Activated naive CD8-positive, alpha-beta T cell treated with anti-CD3 and anti-CD28 coated beads for 36 hours (primary cell): ENCODE results near the gene CFAP410. TPM values are rescaled to one million over a fixed set of nuclear protein-coding genes. Genes with fewer than 3 reads are reported as not detected.
A peak's percentile ranks its signal among the peaks of the same experiment; 100 is the strongest.
"Not testable (repeated sequence)": the region's sequence is repeated elsewhere in the genome, so short reads cannot be mapped to it uniquely, and the experiment has no call there.

Source experiments
- DNase-seq: peaks from one replicate; pipeline ENCODE4 v3.0.0; 2021
- H3K27ac Mint-ChIP-seq: one replicate; pipeline ENCODE4 v1.8.0; 2022; ENCODE audit warnings: mild to moderate bottlenecking, moderate library complexity, mixed read lengths
- H3K27me3 Mint-ChIP-seq: one replicate; pipeline ENCODE4 v1.8.0; 2022; ENCODE audit warnings: mild to moderate bottlenecking, mixed read lengths
- H3K36me3 Mint-ChIP-seq: one replicate; pipeline ENCODE4 v1.8.0; 2021; ENCODE audit warnings: mild to moderate bottlenecking, mixed read lengths
- H3K4me1 Mint-ChIP-seq: one replicate; pipeline ENCODE4 v1.8.0; 2021; ENCODE audit warnings: mixed read lengths
- H3K4me3 Mint-ChIP-seq: one replicate; pipeline ENCODE4 v1.8.0; 2022; ENCODE audit warnings: mild to moderate bottlenecking, moderate library complexity, mixed read lengths
- H3K9me3 Mint-ChIP-seq: one replicate; pipeline ENCODE4 v1.8.0; 2022; ENCODE audit warnings: mixed read lengths
- total RNA-seq, 2 experiments: library from RNA; stranded (reverse); gene quantifications; one replicate each; pipeline ENCODE4 v1.2.3, GENCODE V29; 2021

CFAP410 gene
- total RNA-seq, 2 experiments from 2014 or later, result 14.0 to 14.8 TPM

GRCh38 chr21:44349416-44349846 is 10.2 kb upstream of the CFAP410 start:
- H3K4me1 Mint-ChIP-seq, result peaks cover 28% of the 10 kb centered on the region
- H3K4me3 Mint-ChIP-seq, result no peak overlapping the region
- H3K36me3 Mint-ChIP-seq, result no peaks in the 10 kb centered on the region
- no peak for DNase-seq
- peaks cover 20% of the 10 kb centered on the region for H3K27me3 Mint-ChIP-seq
- H3K9me3 Mint-ChIP-seq, result no peaks in the 10 kb centered on the region
- no peak overlapping the region for H3K27ac Mint-ChIP-seq

DNA sequence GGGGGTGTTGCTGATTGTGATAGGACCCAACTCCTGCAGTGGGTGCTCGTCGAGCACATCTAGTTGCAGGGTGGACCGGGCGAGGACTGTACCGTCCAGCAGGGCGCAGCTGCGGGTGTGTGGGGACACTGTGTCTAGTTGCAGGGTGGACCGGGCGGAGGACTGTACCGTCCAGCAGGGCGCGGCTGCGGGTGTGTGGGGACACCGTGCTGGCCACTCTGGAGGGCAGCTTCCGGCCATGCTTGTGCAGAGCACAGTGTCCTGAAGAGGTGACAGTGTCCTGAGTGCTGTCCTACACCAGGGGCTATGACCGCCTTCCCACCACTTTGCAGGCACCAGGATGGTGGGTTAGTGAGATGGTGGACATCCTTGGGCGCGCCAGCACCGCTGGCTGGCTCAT is 9.7 kb upstream of the CFAP410 start:
- Mint-ChIP-seq H3K4me3 (no peak overlapping the region), H3K27ac (no peak overlapping the region), H3K4me1 (peaks cover 22% of the 10 kb centered on the region), H3K36me3 (no peaks in the 10 kb centered on the region), H3K27me3 (peaks cover 20% of the 10 kb centered on the region), H3K9me3 (no peaks in the 10 kb centered on the region)
- no peak for DNase-seq

- Mint-ChIP-seq H3K36me3 (no peaks in the 10 kb centered on the region), H3K9me3 (no peaks in the 10 kb centered on the region), H3K27me3 (peaks cover 20% of the 10 kb centered on the region), H3K4me3 (no peak overlapping the region), H3K4me1 (peaks cover 13% of the 10 kb centered on the region), H3K27ac (no peak overlapping the region)
- DNase-seq, result no peak
Observed at GRCh38 chr21:44347911-44348451, 8.8 kb upstream of the CFAP410 start.

GRCh38 chr21:44345495-44345894 is 6.3 kb upstream of the CFAP410 start:
- H3K4me1 Mint-ChIP-seq, result peaks cover 6% of the 10 kb centered on the region
- H3K27me3 Mint-ChIP-seq, result peaks cover 11% of the 10 kb centered on the region
- no peak overlapping the region for H3K4me3 Mint-ChIP-seq
- H3K9me3 Mint-ChIP-seq, result no peaks in the 10 kb centered on the region
- no peak for DNase-seq
- no peak overlapping the region for H3K27ac Mint-ChIP-seq
- H3K36me3 Mint-ChIP-seq, result no peaks in the 10 kb centered on the region

DNA sequence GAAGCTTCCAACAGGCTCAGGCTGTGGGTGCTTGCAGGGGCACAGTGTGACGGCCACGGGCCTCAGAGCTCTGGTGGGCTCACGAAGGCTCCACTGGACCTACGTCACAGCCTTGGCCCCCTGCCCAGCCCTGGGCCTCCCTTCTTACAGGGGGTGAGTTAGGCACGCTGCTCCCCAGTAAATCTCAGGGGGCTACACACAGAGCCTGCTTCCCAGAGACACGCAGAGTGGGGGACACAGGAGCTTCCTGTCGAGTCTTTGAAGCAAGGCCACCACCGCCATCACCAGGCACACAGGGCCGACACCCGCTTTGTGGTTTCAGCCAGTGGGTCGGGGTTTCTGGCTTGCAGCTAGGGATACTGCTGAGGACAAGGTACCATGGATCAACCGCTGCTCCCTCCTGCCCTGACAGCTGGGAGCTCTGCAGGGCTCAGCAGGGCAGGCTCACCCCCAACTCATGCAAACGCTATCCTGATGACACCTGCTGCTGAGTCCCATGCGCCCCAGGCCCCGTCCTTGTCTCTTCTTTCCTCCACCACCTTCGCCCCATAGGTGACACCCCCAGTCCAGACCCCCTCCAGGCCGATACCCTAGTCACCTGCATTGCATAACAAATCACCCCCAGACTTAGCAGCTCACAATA is 5.5 kb upstream of the CFAP410 start:
- Mint-ChIP-seq H3K27ac (no peak overlapping the region), H3K27me3 (peaks cover 11% of the 10 kb centered on the region), H3K36me3 (no peaks in the 10 kb centered on the region), H3K4me1 (peaks cover 8% of the 10 kb centered on the region), H3K4me3 (no peak overlapping the region), H3K9me3 (no peaks in the 10 kb centered on the region)
- DNase-seq, result no peak

- H3K36me3 Mint-ChIP-seq, H3K9me3 Mint-ChIP-seq, H3K27ac Mint-ChIP-seq, H3K4me1 Mint-ChIP-seq, DNase-seq, H3K27me3 Mint-ChIP-seq, H3K4me3 Mint-ChIP-seq: not testable (repeated sequence)
Observed at GRCh38 chr21:44342981-44343380, 3.8 kb upstream of the CFAP410 start.

DNA sequence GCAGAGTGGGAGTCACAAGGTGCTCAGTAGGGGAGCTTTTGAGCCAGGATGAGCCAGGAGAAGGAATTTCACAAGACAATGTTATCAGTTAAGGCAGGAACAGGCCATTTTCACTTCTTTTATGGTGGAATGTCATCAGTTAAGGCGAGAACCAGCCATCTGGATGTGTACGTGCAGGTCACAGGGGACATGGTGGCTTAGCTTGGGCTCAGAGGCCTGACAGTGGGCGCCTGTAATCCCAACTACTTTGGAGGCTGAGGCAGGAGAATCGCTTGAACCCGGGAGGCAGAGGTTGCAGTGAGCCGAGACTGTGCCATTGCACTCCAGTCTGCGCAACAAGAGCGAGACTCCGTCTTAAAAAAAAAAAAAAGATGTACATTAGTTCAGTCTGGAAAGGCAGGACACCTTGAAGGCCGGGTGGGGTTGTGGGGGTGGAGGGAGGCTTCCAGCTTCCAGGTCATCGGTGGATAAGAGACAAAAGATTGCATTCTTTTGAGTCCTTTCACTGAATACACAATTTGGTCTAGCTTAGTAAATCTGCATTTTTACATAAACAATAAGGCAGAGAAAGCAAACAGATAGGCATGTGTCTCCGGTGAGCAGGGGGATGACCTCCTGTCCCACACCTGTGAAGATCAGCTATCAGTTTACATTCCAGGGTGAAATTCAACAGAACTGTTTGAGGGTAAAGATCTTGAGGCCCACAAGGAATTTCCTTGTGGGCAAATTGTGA is 2.7 kb upstream of the CFAP410 start:
- not testable (repeated sequence) for H3K27me3 Mint-ChIP-seq, H3K27ac Mint-ChIP-seq, H3K36me3 Mint-ChIP-seq, H3K9me3 Mint-ChIP-seq, H3K4me3 Mint-ChIP-seq, DNase-seq
- peaks cover 11% of the 10 kb centered on the region for H3K4me1 Mint-ChIP-seq

DNA sequence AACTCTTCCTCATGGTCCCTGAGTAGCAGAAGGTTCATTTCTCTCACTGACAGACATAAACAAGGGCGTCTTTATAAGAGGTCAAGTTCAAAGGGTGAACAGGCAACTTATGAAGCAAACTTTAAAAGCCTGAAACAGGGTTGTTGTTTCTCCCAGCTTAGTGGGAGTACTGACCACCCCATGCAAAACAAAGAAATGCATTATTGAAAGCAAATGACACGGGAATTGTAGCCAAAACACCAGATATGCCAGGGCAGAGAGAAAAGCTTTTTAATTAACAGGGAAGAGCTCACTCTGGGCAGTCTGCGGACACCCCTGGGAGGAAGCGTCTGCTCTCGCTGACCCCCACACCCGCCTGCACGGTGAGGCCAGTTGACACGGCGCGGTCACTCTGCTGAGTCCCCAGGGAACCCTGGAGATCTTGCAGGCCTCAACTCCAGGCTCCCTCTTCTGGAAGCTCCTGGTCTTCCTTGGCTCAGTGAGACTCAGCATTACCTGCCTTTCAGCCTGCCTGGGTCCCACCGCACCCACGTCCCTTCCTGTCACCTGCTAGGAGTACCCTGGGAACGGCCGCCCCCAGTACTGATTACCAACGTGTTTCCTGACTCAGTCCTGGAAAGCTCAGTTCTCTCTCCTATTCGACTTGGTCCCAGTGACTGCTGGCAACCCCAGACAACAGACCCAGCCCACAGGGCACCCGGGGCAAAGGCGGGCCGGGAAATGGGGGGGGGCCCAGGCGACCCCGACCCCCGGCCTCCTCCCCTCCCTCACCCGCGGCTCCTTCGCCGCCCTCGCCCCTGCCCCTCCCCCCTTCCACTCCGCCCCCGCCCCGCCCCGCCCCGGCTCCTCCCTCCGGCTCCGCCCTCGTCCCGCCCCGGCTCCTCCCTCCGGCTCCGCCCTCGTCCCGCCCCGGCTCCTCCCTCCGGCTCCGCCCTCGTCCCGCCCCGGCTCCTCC is 972 bp downstream of the CFAP410 start:
- H3K4me1 Mint-ChIP-seq, result peaks cover 11% of the 10 kb centered on the region
- H3K9me3 Mint-ChIP-seq, result no peaks in the 10 kb centered on the region
- peak overlapping the region; percentile 33 for H3K4me3 Mint-ChIP-seq
- H3K27ac Mint-ChIP-seq, result peak overlapping the region; percentile 45
- DNase-seq, result peak; percentile 37
- H3K27me3 Mint-ChIP-seq, result no peaks in the 10 kb centered on the region
- H3K36me3 Mint-ChIP-seq, result no peaks in the 10 kb centered on the region

GRCh38 chr21:44337449-44337848 is 1.7 kb downstream of the CFAP410 start:
- Mint-ChIP-seq H3K36me3 (no peaks in the 10 kb centered on the region), H3K27me3 (no peaks in the 10 kb centered on the region), H3K27ac (no peak overlapping the region), H3K9me3 (no peaks in the 10 kb centered on the region), H3K4me1 (peaks cover 11% of the 10 kb centered on the region), H3K4me3 (no peak overlapping the region)
- DNase-seq, result no peak

DNA sequence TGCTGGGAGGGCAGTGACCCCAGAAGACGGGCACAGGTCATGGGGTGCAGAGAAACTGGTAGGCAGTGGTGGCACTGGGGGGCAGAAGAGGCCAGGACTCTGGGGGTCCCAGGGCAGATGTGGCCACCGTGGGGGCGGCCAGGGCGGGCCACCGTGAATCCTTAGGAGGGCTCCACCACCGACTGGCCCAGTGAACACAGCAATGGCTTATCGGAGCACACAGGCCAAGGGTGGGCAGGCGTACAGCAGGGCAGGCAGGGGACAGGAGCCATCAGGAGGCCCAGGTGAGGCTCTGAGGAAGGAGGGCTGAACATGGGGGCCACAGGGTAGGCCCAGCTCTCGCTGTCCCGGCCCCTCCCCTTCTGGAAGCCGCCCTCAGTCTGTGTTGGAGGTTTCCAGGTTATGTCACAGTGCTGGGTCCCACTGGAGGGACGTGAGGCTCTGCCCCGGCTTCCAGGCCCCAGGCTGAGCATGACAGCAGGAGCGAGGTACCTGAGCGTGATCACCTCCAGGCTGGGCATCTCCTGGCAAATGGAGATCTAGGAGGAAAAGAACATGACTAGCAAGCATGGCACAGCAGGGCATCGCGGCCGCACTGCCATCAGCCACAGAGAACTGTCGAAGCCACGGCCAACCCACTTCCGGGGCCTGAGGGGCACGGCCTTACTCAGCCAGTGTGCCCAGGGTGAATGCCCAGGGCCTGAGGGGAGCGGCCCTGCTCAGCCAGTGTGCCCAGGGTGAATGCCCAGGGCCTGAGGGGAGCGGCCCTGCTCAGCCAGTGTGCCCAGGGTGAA is 3.7 kb downstream of the CFAP410 start:
- no peak overlapping the region for H3K27ac Mint-ChIP-seq
- peaks cover 7% of the 10 kb centered on the region for H3K4me1 Mint-ChIP-seq
- H3K27me3 Mint-ChIP-seq, result no peaks in the 10 kb centered on the region
- H3K4me3 Mint-ChIP-seq, result no peak overlapping the region
- H3K9me3 Mint-ChIP-seq, result no peaks in the 10 kb centered on the region
- no peak for DNase-seq
- H3K36me3 Mint-ChIP-seq, result peaks cover 1% of the 10 kb centered on the region

GRCh38 chr21:44334329-44335030 is 4.7 kb downstream of the CFAP410 start:
- Mint-ChIP-seq H3K27ac (no peak overlapping the region), H3K9me3 (no peaks in the 10 kb centered on the region)

DNA sequence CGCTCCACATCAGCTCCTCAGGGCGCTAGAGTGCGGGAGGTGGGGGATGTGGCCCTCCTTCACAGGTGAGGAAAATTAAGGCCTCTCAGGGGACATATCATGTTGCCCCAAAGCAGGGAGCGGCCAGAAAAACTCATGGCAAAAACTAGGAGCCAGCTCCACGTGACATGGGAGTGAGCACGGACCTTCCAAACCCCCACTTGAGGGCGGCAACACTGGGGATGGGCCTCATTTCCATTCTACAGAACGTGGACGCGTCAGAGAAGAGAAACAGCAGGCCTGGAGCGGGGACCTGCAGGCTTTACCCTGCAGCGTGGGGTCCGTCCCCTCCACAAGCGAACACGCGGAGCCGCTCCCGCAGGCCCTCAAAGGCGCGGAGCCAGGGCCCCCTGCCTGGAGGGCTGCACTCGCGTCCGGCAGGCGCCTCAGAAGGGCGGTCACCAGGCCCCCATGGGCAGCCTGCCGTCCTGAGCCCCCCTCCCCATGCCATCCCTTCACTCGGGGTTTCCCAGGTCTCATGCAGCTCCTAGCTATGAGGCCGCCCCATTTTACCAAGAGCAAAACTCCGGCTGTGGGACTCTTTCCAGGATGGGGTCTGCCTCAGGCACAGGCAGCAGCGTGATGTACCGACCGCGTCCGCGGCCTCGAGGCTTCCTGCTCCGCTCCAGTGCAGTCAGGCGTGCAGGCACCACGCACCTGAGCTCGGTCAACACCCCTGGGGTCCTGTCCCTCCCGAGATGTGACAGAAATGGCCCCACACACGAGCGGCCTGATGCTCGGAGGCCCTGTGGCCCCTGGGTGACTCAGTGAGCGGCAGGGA is 5.5 kb downstream of the CFAP410 start:
- no peak overlapping the region for H3K27ac Mint-ChIP-seq
- no peaks in the 10 kb centered on the region for H3K9me3 Mint-ChIP-seq
- peaks cover 1% of the 10 kb centered on the region for H3K36me3 Mint-ChIP-seq
- H3K4me3 Mint-ChIP-seq, result no peak overlapping the region
- DNase-seq, result no peak
- H3K4me1 Mint-ChIP-seq, result peaks cover 6% of the 10 kb centered on the region
- no peaks in the 10 kb centered on the region for H3K27me3 Mint-ChIP-seq

More at GRCh38 chr21:44334329-44335030, 4.7 kb downstream of the CFAP410 start:
- peaks cover 6% of the 10 kb centered on the region for H3K4me1 Mint-ChIP-seq
- H3K27me3 Mint-ChIP-seq, result no peaks in the 10 kb centered on the region
- H3K4me3 Mint-ChIP-seq, result no peak overlapping the region
- no peak for DNase-seq
- peaks cover 1% of the 10 kb centered on the region for H3K36me3 Mint-ChIP-seq

DNA sequence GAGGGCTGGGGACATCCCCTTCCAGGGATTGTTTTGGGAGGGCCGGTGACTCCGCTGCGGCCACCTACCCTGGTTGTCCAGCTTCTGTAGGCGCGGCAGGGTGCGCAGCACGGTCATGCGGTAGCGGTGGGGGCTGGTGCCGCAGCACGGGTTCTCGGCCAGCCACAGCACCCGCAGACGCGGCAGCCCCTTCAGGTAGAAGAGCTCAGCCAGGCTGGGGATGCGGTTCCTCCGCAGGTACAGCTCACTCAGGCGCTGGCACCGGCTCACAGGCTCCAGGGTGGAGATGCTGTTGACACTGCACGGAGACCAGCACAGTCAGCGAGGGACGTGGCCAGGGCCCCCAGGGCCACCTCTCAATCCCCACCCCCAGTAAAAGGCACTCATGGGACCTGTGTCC is 6.2 kb downstream of the CFAP410 start:
- Mint-ChIP-seq H3K27me3 (no peaks in the 10 kb centered on the region), H3K4me3 (no peak overlapping the region), H3K9me3 (no peaks in the 10 kb centered on the region), H3K27ac (no peak overlapping the region), H3K4me1 (peaks cover 4% of the 10 kb centered on the region), H3K36me3 (peaks cover 1% of the 10 kb centered on the region)
- DNase-seq, result no peak
